Astrocyte (in vitro differentiated cells and primary cell): Measurements from ENCODE around the gene KIAA0319L. TPM values are rescaled to one million over a fixed set of nuclear protein-coding genes. Genes with fewer than 3 reads are reported as not detected.

Experiments used
- DNase-seq: peaks from one replicate; pipeline ENCODE4 v3.0.0-alpha.2; 2010; ENCODE audit warnings: low read depth
- FAIRE-seq: peaks from 2 replicates; lab custom pipeline; 2011; peaks lifted over from hg19 to GRCh38; lab: Jason Lieb, UNC
- H2AFZ ChIP-seq: 2 replicates; pipeline ENCODE4 v1.6.0; 2012; ENCODE audit warnings: low read depth, low read length, inconsistent platforms
- H3K27ac ChIP-seq: 2 replicates; pipeline ENCODE4 v1.5.1; 2011; ENCODE audit warnings: low read depth, low read length, inconsistent platforms
- H3K27me3 ChIP-seq: 2 replicates; pipeline ENCODE4 v1.6.0; 2011; ENCODE audit warnings: low read length, inconsistent platforms; ENCODE audit not compliant: insufficient read depth
- H3K36me3 ChIP-seq: 2 replicates; pipeline ENCODE4 v1.5.1; 2011; ENCODE audit warnings: low read length, inconsistent platforms; ENCODE audit not compliant: insufficient read depth
- H3K4me1 ChIP-seq: 2 replicates; pipeline ENCODE4 v1.5.1; 2011; ENCODE audit warnings: low read length, inconsistent platforms; ENCODE audit not compliant: insufficient read depth
- H3K4me2 ChIP-seq: 2 replicates; pipeline ENCODE4 v1.6.0; 2012; ENCODE audit warnings: low read length, inconsistent platforms
- H3K4me3 ChIP-seq: 2 replicates; pipeline ENCODE4 v1.5.1; 2011; ENCODE audit warnings: low read depth, mild to moderate bottlenecking, low read length, inconsistent platforms; ENCODE audit not compliant: insufficient read depth
- H3K79me2 ChIP-seq: 2 replicates; pipeline ENCODE4 v1.6.0; 2012; ENCODE audit warnings: mild to moderate bottlenecking, low read length, inconsistent platforms; ENCODE audit not compliant: insufficient read depth
- H3K9ac ChIP-seq: 2 replicates; pipeline ENCODE4 v1.6.0; 2012; ENCODE audit warnings: mild to moderate bottlenecking, low read length, inconsistent platforms
- H3K9me3 ChIP-seq: 2 replicates; pipeline ENCODE4 v1.5.1; 2012; ENCODE audit warnings: low read depth, mild to moderate bottlenecking, low read length, inconsistent platforms; ENCODE audit not compliant: insufficient read depth
- H4K20me1 ChIP-seq: 2 replicates; pipeline ENCODE4 v1.6.0; 2012; ENCODE audit warnings: low read length, inconsistent platforms; ENCODE audit not compliant: insufficient read depth
- H3K27ac Mint-ChIP-seq: one replicate; pipeline ENCODE4 v1.8.0; 2021; ENCODE audit warnings: mild to moderate bottlenecking, mixed read lengths; ENCODE audit not compliant: unreplicated experiment
- H3K27me3 Mint-ChIP-seq: one replicate; pipeline ENCODE4 v1.8.0; 2021; ENCODE audit warnings: low read depth, mixed read lengths; ENCODE audit not compliant: unreplicated experiment
- H3K36me3 Mint-ChIP-seq: one replicate; pipeline ENCODE4 v1.8.0; 2021; ENCODE audit warnings: low read depth, mixed read lengths; ENCODE audit not compliant: unreplicated experiment
- H3K4me1 Mint-ChIP-seq: one replicate; pipeline ENCODE4 v1.8.0; 2021; ENCODE audit warnings: low read depth, mixed read lengths; ENCODE audit not compliant: unreplicated experiment
- H3K4me3 Mint-ChIP-seq: one replicate; pipeline ENCODE4 v1.8.0; 2021; ENCODE audit warnings: mild to moderate bottlenecking, moderate library complexity, mixed read lengths; ENCODE audit not compliant: unreplicated experiment
- H3K9me3 Mint-ChIP-seq: one replicate; pipeline ENCODE4 v1.8.0; 2021; ENCODE audit warnings: mild to moderate bottlenecking, mixed read lengths; ENCODE audit not compliant: unreplicated experiment
- CTCF ChIP-seq: IDR thresholded peaks from 2 replicates; pipeline ENCODE4 v1.5.1; 2011; ENCODE audit warnings: low read depth, mild to moderate bottlenecking, inconsistent platforms, low read length, moderate library complexity; ENCODE audit not compliant: insufficient read depth
- EZH2 ChIP-seq: IDR thresholded peaks from 2 replicates; pipeline ENCODE4 v1.6.1; 2012; ENCODE audit warnings: mild to moderate bottlenecking, low read length, inconsistent platforms; ENCODE audit not compliant: insufficient read depth
- total RNA-seq: library from RNA; stranded (reverse); gene quantifications from 2 replicates; pipeline ENCODE4 v1.2.1, GENCODE V29; 2021

Gene KIAA0319L
- total RNA-seq, 1 donor from 2014 or later, result 42.5 TPM

GRCh38 chr1:35488336-35488735 is 68.9 kb downstream of the KIAA0319L start:
- Histone ChIP-seq H4K20me1 (no peaks in the 10 kb centered on the region), H3K27me3 (no peaks in the 10 kb centered on the region), H3K27ac (no peak overlapping the region), H3K4me1 (no peaks in the 10 kb centered on the region), H3K36me3 (no peaks in the 10 kb centered on the region), H3K9me3 (no peaks in the 10 kb centered on the region), H3K4me2 (no peak overlapping the region), H3K9ac (no peak overlapping the region), H3K4me3 (no peak overlapping the region), H3K79me2 (no peaks in the 10 kb centered on the region), H2AFZ (no peak overlapping the region)
- TF ChIP-seq EZH2, result no peak
- TF ChIP-seq CTCF, result no peak
- H3K4me1 Mint-ChIP-seq, result peaks cover 3% of the 10 kb centered on the region
- FAIRE-seq (no peak), DNase-seq (no peak)
- H3K9me3 Mint-ChIP-seq, result peaks cover 9% of the 10 kb centered on the region
- no peaks in the 10 kb centered on the region for H3K27me3 Mint-ChIP-seq
- peaks cover 13% of the 10 kb centered on the region for H3K36me3 Mint-ChIP-seq
- no peak overlapping the region for H3K4me3 Mint-ChIP-seq
- H3K27ac Mint-ChIP-seq, result no peak overlapping the region

GRCh38 chr1:35486858-35487408 is 70.3 kb downstream of the KIAA0319L start:
- no peaks in the 10 kb centered on the region for H3K27me3 Mint-ChIP-seq
- no peaks in the 10 kb centered on the region for H3K9me3 ChIP-seq
- no peaks in the 10 kb centered on the region for H3K36me3 ChIP-seq
- FAIRE-seq, result no peak
- H3K4me1 Mint-ChIP-seq, result peaks cover 3% of the 10 kb centered on the region
- H3K4me3 ChIP-seq, result no peak overlapping the region
- no peak for DNase-seq
- H3K79me2 ChIP-seq, result no peaks in the 10 kb centered on the region
- H3K4me3 Mint-ChIP-seq, result no peak overlapping the region
- no peak overlapping the region for H3K4me2 ChIP-seq
- peaks cover 13% of the 10 kb centered on the region for H3K36me3 Mint-ChIP-seq
- no peaks in the 10 kb centered on the region for H4K20me1 ChIP-seq
- no peak overlapping the region for H3K27ac ChIP-seq
- no peak overlapping the region for H3K9ac ChIP-seq
- peaks cover 9% of the 10 kb centered on the region for H3K9me3 Mint-ChIP-seq
- no peak overlapping the region for H2AFZ ChIP-seq
- no peaks in the 10 kb centered on the region for H3K4me1 ChIP-seq
- no peaks in the 10 kb centered on the region for H3K27me3 ChIP-seq
- no peak for TF ChIP-seq CTCF
- TF ChIP-seq EZH2, result no peak
- no peak overlapping the region for H3K27ac Mint-ChIP-seq

- Histone ChIP-seq H4K20me1 (no peaks in the 10 kb centered on the region), H3K27me3 (no peaks in the 10 kb centered on the region), H3K27ac (no peak overlapping the region), H2AFZ (no peak overlapping the region), H3K9ac (no peak overlapping the region), H3K4me3 (no peak overlapping the region), H3K4me2 (no peak overlapping the region), H3K4me1 (no peaks in the 10 kb centered on the region), H3K36me3 (no peaks in the 10 kb centered on the region), H3K79me2 (no peaks in the 10 kb centered on the region), H3K9me3 (no peaks in the 10 kb centered on the region)
- TF ChIP-seq EZH2 (no peak), CTCF (no peak)
- no peak overlapping the region for H3K4me3 Mint-ChIP-seq
- FAIRE-seq, result no peak
- no peaks in the 10 kb centered on the region for H3K9me3 Mint-ChIP-seq
- H3K27me3 Mint-ChIP-seq, result no peaks in the 10 kb centered on the region
- H3K4me1 Mint-ChIP-seq, result no peaks in the 10 kb centered on the region
- peaks cover 11% of the 10 kb centered on the region for H3K36me3 Mint-ChIP-seq
- no peak overlapping the region for H3K27ac Mint-ChIP-seq
- no peak for DNase-seq
Observed at GRCh38 chr1:35481229-35481628, 76.0 kb downstream of the KIAA0319L start.
